GM12892 (cell line): ENCODE data around the gene MID1IP1.

Source experiments
- DNase-seq: peaks from one replicate; pipeline ENCODE4 v3.0.0; 2011; ENCODE audit not compliant: insufficient read length
- FAIRE-seq: peaks from 2 replicates; lab custom pipeline; 2011; peaks lifted over from hg19 to GRCh38; lab: Jason Lieb, UNC
- POLR2A ChIP-seq: IDR thresholded peaks from 2 replicates; pipeline ENCODE4 v1.6.1; 2011; ENCODE audit warnings: low read depth, low read length, control low read depth
- POLR2AphosphoS5 ChIP-seq: IDR thresholded peaks from 2 replicates; pipeline ENCODE4 v1.6.1; 2011; ENCODE audit warnings: low read depth, low read length, control low read depth
- TAF1 ChIP-seq: IDR thresholded peaks from 2 replicates; pipeline ENCODE4 v1.6.1; 2011; ENCODE audit warnings: low read depth, mild to moderate bottlenecking, control low read depth, low read length, borderline replicate concordance

Gene MID1IP1

GRCh38 chrX:38803588-38804431 lies 2.6 kb downstream of the MID1IP1 start:
- TF ChIP-seq TAF1, result no peak
- TF ChIP-seq POLR2A, result peak; percentile 41; the same call in 1 of the 2 replicates
- DNase-seq (peak; percentile 51), FAIRE-seq (no peak)

DNA sequence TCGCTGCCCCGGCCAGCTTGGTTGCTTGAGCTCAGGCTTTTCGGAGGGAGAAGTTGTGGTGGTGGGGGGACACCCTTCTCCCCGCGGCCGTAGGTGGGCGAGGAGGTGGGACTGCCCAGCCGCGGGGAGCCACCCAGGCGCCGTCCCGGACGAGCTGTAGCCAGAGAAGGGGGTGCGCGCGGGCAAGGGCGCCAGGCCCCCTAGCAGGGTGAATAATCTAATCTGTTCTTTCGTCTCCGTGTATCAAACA lies 3.1 kb downstream of the MID1IP1 start:
- DNase-seq (no peak), FAIRE-seq (no peak)
- no peak for TF ChIP-seq POLR2A
- TF ChIP-seq POLR2AphosphoS5, result no peak
- TF ChIP-seq TAF1, result no peak

- no peak for DNase-seq
- peak; percentile 80 for FAIRE-seq
- TF ChIP-seq TAF1, result no peak
- peak; percentile 10; the same call in 1 of the 2 replicates for TF ChIP-seq POLR2A
Measured at GRCh38 chrX:38804682-38805431, 3.6 kb downstream of the MID1IP1 start.

GRCh38 chrX:38805432-38806389 lies 4.5 kb downstream of the MID1IP1 start:
- peak; percentile 81 for FAIRE-seq
- peak; percentile 25 for DNase-seq
- TF ChIP-seq TAF1 (no peak), POLR2A (peak; percentile 8; the same call in 1 of the 2 replicates), POLR2AphosphoS5 (no peak)

DNA sequence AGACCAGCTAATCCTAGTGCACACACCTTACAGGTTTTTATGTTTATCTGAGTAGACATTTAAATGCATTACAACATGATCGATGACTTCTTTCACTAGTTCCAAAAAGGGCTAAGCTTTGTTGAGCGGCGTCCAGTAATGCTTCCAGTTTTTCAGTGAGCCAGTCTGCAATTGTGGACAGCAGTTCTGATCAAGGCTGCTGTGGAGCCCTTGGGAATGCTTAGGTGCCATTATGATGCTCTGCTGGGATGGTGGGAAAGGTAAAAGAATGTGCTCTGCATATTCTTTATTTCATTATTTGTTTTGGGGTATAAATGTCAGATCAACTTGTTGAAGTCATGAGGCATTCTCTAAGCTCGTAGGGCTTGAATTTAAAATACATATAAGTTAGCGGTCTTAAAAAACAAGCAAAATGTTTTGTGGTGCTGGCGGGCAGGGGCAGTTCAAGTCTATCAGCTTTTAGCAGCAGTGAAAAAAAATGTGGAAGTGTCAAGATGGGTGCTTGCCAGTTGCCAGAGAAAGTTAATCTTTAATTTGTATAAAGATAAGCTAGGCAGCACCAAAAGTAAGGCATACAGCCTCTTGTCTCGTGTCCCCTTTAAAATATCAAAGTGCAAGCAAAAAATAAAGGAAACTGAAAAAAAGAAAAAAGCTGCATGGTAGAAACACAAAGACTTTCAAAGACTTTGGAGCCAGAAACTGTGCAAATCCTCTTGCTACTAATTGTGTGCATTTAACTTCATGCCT lies 5.8 kb downstream of the MID1IP1 start:
- FAIRE-seq (no peak), DNase-seq (no peak)

DNA sequence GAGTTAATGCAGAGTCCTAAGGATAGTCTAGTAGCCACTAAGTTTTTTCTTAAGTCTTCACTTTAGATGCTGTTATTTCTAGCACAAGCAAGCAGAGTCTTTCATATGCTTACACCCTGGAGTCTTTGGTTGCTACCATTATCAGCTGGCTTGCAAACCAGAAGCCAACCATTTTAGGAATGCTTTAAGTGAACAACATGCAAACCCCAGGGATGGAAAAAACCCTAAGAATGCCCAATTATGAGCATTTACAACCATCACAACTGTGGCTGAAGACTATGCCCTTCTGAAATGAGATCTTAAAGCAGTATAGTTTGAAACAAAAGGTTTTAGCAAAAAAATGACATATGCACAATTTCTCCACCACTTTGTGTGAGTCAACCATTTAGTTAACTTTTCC lies 6.6 kb downstream of the MID1IP1 start:
- peak; percentile 21 for FAIRE-seq
- no peak for TF ChIP-seq POLR2A
- TF ChIP-seq TAF1, result no peak
- TF ChIP-seq POLR2AphosphoS5, result no peak
- no peak for DNase-seq

More for the DNA sequence above, 5.8 kb downstream of the MID1IP1 start:
- TF ChIP-seq POLR2AphosphoS5 (no peak), POLR2A (no peak), TAF1 (no peak)

GRCh38 chrX:38811515-38812243 lies 10.4 kb downstream of the MID1IP1 start:
- no peak for TF ChIP-seq POLR2A
- TF ChIP-seq TAF1, result no peak
- no peak for TF ChIP-seq POLR2AphosphoS5
- DNase-seq (no peak), FAIRE-seq (peak; percentile 36)

- FAIRE-seq (no peak), DNase-seq (no peak)
- TF ChIP-seq POLR2AphosphoS5 (no peak), POLR2A (no peak), TAF1 (no peak)
Measured at GRCh38 chrX:38816155-38816554, 14.9 kb downstream of the MID1IP1 start.

DNA sequence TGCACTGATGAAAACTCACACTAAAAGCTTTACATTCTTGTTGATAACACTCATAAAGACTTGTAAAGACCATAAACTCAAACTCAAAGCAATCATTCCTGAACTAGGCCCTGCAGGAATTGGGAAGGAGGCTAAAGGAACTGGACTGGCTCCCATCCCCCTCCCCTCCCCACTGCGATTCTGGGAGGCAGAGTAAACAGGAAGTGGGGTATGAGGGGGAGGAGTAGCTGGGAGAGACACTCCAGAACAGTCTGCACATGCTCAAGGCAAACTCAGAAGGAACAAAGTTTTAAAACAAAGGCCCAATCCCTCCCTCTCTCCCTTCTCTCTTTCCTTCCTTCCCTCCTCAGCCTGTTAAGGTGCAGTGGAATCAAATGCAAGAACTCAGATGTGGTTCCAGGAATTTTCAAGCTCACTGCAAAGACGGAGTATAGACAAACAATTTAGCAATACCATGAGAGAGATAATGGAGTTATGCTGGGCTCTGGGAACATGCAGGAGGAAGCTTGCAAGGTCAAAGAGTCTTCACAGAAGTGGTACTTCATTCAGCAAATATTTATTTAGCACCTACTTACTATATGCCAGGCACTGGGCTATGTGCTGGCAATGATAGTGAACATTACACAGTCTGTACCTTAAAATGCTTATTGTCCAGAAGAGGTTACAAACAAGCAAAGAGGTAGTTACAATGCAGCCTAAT lies 15.9 kb downstream of the MID1IP1 start:
- DNase-seq (no peak), FAIRE-seq (peak; percentile 57)
- TF ChIP-seq TAF1 (no peak), POLR2AphosphoS5 (no peak), POLR2A (no peak)

DNA sequence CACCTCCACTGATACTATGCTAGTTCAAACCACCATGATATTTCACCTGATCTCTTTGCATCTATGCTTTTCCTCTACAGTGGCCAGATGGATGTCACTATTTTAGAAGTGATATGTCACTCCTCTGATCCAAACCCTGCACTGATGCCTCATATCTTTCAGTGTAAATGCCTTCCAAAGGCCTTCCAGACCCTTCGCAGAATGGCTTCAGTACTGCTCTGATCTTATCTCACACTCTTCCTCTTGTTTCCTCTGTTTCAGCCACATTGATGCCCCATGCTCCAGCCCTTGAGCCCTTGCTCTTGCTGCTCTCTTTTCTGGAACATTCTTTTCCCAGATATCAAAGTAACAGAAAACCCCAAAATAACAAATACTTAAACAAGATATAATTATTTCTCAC lies 17.9 kb downstream of the MID1IP1 start:
- FAIRE-seq, result no peak
- DNase-seq, result no peak
- TF ChIP-seq POLR2AphosphoS5 (no peak), POLR2A (no peak), TAF1 (no peak)
